Measurements from ENCODE around the gene NFKBIE.
"Not testable (repeated sequence)": the region's sequence is repeated elsewhere in the genome, so short reads cannot be mapped to it uniquely, and the experiment has no call there.

The NFKBIE gene, protein sequence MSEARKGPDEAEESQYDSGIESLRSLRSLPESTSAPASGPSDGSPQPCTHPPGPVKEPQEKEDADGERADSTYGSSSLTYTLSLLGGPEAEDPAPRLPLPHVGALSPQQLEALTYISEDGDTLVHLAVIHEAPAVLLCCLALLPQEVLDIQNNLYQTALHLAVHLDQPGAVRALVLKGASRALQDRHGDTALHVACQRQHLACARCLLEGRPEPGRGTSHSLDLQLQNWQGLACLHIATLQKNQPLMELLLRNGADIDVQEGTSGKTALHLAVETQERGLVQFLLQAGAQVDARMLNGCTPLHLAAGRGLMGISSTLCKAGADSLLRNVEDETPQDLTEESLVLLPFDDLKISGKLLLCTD

GRCh38 chr6:44265007-44265721 lies at the start of gene NFKBIE:
Gene NFKBIE (minus strand): TSS chr6:44265551. CDS start chr6:44265346, 205 bp downstream.
- peak; percentile 89 for DNase-seq

- not testable (repeated sequence) for DNase-seq
These were observed 49.3 kb upstream of the NFKBIE start for GRCh38 chr6:44314657-44315056.

DNA sequence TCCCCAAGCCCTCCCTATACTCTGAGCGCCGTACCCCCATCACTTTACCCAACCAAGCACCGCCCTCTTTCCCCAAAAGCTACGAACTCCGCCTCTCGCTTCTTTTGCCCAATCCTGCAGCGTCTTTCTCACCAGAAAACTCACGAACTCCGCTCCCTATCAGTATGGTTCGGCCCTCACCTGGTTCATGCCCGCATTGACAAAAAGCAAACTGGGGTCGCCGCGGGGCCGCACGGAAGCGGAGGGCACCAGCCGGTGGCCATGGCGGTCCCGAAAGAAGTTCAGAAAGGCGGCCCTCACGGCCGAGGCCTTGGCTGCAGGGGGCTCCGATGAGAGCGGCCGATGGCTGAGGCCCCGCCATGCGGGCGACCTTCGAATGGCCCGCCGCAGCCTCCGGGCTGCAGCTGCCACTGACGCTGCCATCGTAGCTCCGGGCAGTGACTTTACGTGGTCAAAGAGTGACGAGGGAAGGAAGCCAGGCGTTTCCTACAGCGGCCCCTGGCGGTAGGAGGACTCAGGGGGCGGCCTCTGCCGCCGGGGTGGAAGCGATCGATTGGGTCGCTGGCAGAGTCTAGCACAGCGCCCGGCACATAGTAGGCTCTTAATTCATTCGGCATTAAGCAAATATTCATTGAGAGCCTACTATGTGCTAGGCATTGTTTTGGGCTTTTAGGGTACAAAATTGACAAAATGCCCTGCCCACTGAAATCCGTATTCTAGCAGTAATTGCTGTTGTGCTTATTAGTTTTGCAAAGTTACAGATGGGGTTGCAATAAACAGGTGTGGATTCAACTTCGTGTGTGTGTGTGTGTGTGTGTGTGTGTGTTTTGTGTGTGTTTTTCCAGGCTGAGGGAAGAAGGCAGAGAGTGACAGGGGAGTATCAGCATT lies 47.8 kb upstream of the NFKBIE start, which contains the start of gene AARS2:
Gene AARS2, minus strand, starts transcription at position 447 of the 888 bp plus-strand sequence. Its CDS starts 24 bp downstream, at position 423.
- peak; percentile 87 for DNase-seq

GRCh38 chr6:44311767-44312166 lies 46.4 kb upstream of the NFKBIE start:
- DNase-seq: no peak

GRCh38 chr6:44311304-44311703 lies 46.0 kb upstream of the NFKBIE start:
- no peak for DNase-seq

DNA sequence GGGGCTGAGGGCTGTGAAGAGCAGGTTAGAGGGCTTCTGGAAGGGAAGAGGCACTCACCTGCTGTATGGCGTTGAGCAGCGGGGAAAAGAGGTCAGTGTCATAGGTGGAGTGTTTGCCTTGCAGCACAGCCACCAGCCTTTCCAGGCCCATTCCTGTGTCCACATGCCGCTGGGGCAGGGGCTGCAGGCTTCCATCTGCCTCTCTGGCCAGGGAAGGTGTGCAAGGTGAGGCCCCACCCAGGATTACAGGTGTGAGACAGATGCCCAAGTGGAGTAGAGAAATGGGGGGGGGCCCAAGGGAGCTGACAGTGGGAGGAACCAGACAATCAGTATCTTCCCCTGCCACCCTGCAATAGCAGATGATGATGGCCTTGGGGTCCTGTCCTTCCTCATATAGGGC lies 44.9 kb upstream of the NFKBIE start:
- no peak for DNase-seq

- no peak for DNase-seq
These were observed 44.3 kb upstream of the NFKBIE start for GRCh38 chr6:44309631-44310030.

DNA sequence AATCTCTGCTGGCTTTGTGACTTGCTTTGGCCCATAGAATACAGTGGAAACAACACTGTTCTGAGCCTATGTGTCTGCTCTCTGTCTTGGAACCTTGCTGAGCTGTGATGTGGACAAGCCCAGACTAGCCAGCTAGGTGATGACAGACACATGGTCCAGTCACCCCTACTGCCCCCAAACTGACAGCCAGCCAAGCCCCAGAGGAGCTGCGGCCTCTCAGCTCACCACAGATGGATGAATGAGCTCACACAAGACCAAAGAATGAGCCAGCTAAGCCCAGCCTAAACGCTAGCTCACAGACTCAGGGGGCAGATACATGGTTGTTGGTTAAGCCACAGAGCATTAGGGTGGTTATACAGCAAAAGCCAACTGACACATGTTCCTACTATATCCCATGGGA lies 43.7 kb upstream of the NFKBIE start:
- DNase-seq: peak; percentile 26

DNA sequence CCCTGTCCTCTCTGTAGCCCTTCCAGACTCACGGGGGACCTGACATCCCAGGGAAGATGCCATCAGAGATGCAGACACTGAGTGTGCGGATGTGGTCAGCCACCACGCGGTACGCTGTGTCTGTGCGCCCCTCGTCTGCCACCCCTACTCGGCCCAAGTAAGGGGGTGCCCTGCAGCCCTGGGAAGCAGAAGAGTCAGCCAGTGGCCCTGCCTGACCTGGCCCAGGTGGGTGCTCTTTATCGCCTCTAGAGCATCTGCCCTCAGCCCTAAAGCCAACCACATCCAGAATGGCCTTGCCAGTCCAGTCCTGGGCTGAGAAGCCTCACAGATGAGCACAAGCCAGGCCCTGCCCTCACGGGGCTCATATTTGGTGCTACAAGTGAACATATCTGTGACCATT lies 41.9 kb upstream of the NFKBIE start:
- no peak for DNase-seq

DNA sequence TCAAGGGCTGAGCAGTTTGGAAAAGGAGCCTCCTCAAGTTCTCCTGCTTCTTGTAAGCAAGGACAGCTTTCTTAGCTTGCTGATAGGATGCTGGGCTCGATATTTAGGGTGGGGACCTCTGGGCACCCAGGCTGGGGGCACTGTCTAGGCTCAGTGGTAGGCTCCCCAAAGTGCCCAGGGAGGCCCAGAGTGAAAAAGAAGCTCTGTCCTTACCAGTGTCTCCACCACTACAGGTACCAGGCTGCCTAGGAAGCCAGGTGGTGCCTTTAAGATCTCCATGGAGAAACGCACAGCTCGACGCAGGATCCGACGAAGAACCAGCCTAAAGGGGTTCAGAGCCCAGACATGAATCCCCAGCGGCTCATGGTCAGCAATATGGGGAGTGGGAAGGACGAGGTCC lies 41.4 kb upstream of the NFKBIE start:
- no peak for DNase-seq

GRCh38 chr6:44305200-44305725 lies 39.9 kb upstream of the NFKBIE start:
- no peak for DNase-seq

- DNase-seq: peak; percentile 40
These were observed 39.2 kb upstream of the NFKBIE start for GRCh38 chr6:44304282-44305199.

- DNase-seq: no peak
These were observed 38.5 kb upstream of the NFKBIE start for GRCh38 chr6:44303842-44304241.

GRCh38 chr6:44302856-44303255 lies 37.5 kb upstream of the NFKBIE start:
- DNase-seq: no peak

GRCh38 chr6:44301782-44302564 lies 36.6 kb upstream of the NFKBIE start:
- no peak for DNase-seq

DNA sequence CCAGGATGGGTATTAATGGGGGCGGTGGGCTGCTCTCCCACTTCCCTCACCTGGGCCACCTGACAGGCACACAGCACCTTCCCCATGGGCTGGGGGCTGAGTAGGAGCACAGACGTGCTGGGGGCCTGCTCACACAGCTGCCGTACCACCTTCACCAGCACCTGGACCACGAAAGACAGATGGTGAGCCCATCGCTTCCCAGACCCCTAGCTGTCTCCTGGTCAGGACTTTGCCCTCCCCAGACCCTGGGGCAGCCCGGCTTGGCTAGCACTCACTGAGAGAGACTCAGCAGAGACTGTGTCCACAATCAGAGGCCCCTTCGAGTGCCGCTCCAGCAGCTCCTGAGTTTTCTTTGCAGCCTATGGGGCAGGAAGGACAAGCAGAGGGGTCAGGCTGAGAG lies 35.8 kb upstream of the NFKBIE start:
- no peak for DNase-seq

- DNase-seq: no peak
These were observed 35.0 kb upstream of the NFKBIE start for GRCh38 chr6:44300292-44300823.

GRCh38 chr6:44298864-44299263 lies 33.5 kb upstream of the NFKBIE start:
- no peak for DNase-seq

DNA sequence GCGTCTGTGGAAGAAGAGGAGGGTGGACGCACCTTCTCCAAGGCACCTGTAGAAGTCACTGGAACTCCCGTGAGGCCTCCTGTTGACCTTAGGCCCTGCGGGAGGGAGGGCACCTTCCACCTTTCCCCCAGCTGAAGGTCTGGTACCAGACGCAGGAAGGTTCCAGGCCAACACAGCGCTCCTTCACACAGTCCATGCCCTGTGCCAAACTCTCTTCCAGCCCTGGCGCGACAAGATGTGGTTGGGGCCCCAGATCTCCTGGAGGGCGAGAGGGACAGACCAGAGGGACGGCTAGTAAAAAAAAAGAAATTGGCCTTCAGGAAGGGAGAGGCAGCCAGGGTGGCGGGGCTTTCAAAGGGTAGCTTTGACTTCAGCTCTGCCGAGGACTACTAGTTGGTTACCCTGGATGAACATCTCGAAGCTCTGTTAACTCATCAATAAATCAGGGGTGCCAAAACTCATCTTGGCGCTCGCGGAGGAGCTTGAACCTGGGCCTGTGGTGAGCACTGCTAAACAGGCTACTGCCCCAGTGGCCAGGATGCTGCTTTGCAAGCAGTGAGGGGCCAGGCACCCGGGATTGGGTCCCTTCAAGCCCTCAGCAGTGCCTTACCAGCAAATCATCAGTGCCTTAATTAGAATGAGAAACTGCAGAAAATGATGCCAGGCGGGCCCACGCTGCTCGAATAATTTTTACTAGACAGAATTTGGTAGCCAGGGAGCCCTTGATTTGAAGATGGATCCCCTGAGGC lies 32.9 kb upstream of the NFKBIE start:
- no peak for DNase-seq
